Activated CD4-positive, alpha-beta T cell treated with anti-CD3 and anti-CD28 coated beads for 4 hours (primary cell): ENCODE measurements around the gene GLI3.

Source experiments
- DNase-seq, 2 donors: peaks; one replicate each; pipeline ENCODE4 v3.0.0-alpha.2; 2020

GLI3 gene

DNA sequence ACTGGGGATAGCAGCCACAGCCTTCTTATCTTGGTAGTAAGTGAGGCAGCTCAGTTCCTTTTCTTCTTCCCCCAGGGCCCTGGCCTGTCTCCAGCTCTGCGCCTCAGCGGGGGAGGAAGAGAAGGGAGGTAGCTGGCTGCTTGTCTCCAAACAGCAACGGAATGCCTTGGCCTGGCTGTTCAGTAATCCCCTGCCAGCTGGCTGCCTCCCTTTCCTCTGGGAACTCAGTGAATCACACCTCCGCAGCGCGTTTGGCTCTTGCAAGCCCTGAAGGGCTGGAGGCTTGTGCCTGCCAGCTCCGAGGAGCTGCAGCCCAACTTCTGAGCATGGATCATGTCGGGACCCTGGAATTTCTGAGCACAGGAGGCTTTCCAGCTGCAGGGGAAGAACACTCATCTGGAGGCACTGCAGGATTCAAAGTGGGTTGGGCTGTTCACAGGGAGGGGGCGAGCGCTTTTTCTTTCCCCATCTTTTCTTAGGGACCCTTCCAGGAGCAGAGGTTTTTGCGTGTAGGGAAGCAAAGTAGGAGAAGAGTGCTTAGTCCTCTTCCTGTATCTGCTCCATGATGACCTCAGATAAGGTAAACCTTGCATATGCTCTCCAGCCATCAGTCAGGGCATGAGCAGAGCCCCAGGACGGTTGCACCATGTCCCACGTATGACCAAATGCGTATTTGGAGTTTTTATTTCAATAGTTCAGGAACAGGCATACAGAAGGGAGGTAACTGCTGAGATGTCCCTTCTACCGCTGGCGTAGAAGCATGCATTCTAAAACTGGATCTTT lies 280.9 kb downstream of the GLI3 start:
- no peak for DNase-seq

DNA sequence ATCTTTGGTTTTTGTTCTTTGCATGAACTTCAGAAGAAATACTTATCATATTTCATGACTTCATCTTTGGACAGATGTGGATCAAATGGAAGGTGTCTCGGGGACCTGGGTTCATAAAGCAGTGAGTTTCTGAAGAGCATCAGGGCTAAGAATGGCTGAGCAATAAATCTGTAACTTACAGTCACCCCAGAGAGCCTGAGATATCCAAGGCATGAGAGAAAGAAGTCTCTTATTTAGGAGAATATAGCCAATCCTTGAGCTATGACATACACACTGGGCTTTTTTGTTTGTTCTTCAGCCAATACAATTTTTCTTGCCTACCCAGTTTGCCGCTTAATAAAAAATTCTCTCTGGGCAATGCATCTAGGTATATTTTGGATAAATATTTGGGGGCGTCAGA lies 281.6 kb downstream of the GLI3 start:
- DNase-seq, result no peak

DNA sequence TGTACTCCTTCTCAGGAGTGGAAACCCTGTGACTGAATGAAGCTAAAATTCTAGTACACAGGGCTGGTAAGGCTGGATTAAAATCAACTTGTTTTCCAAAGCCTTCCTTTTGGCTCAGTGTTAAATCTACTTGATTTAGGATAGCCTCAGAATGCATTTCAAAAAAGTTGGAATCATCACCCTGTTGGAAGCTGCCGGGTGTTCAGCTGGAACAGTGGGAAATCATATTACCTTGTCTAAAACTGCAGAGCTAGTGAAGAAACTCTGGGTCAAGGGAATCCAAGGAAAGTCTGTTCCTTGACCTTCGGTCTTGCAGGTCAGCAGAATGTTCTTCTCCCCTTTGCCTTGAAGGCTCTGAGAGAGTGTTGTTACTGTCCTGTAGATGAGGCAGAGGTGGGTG lies 282.0 kb downstream of the GLI3 start:
- DNase-seq, result no peak

DNA sequence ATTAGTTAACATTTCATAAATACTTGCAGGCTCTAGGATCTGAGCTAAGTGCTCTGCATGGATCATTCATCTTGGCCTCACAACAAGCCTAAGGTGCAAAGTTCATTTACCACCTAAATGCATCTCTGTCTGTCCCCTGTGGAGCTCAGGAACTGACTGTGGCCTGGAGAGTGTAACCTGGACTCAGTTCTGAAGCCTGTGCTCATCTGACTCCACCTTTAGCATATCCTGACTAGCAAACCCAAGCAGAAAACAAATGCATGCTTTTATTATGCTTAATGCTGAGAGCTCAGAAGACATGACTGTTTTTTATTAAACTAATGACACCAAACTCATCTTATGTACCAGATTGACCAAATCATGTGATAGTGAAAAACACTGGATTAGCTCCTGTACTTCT lies 288.5 kb downstream of the GLI3 start:
- DNase-seq, result no peak

DNA sequence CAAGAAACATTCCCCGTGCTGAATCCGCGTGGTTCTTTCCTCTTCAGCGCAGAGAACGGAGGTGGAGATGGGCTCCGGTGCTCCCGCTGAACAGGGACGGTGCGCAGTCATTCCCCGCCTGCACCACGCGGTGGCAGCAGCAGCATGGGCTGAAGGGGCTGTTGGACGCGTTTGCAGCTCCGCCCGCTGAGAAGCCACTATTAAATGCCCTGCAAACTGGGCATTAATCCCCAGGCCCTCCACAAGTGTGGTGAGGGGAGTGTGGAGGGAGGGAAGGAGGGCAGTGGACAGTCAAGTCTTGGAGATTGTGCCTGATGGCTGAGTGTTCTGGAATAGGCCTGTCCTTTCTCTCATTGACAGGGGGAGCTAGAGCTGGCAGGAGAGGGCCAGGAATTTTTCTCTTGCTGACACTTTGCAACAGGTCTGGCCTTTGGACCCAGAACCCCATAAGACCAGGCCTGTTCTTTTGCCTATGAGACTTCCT lies 293.9 kb downstream of the GLI3 start:
- DNase-seq, result peak; percentile 30 to 55

DNA sequence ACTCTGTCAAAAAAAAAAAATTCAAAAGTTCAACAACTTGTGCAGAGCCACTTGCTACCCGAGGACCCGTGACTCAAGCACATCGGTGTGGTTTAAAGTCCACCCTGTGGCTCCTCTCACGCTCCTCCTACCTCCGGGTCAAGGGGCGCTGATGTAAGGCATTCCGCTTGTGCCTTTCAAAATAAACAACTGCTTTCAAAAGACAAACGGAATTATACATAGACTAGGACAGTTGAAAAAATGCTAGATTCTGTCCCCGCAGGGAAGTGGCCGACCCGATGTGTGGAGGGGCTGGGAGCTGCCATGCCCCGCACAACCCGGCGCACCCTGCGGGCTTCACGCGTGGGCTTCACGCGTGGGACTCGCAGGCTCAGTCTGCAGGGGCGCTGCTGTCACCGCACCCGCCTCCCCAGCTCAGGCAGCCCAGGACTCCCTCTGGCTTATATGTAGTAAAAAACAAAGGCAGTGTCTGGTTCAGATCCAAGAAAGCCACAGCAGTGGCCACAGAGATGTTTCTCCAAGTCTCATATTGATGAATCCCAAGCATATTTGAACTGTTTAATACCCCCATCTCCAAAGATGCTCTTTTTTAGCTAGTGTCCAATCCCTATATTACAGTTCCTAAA lies 294.4 kb downstream of the GLI3 start:
- no peak for DNase-seq

DNA sequence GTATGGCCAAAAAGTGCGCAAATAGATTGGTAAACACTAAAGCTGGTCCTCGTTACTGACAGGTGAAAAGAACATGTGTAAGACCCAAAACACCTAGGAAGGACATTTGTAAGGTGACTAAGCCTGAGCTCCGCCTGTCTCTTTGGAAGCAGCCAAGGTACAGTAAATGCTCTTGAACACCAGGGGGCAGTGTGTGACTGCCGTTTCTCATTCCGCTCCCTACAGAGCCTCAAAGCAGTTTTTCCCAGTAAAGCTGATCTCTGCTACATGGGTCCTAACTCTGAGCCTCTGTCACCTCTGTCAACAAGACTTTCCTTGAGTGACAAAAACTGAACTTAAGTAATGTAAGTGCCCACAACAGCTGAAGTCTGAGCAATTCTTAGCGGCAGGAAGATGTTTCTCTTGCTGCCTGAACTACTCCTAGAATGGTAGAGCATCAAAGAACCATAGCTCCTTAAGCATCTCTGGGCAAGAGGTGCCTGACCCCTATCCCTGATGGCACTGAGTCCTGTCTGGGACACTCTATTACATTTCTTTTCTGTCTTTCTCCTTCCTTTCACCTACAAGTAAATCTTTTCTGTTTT lies 296.2 kb downstream of the GLI3 start:
- peak; percentile 30 to 47 for DNase-seq

DNA sequence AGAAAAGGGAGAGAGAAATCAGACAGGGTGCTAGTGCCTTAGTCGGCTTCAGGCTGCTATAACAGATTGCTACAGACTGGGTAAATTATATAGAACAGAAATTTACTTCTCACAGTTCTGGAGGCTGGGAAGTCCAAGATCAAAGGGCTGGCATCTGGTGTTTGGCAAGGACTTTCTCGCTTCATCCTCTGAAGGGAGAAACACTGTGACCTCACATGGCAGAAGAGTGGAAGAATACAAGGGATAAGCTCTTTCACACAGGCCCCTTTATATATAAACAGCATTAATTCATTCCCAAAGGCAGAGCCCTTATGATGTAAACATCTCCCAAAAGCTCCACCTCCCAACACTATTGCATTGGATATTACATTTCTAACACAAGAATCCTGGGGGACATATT lies 298.6 kb downstream of the GLI3 start:
- DNase-seq, result no peak

DNA sequence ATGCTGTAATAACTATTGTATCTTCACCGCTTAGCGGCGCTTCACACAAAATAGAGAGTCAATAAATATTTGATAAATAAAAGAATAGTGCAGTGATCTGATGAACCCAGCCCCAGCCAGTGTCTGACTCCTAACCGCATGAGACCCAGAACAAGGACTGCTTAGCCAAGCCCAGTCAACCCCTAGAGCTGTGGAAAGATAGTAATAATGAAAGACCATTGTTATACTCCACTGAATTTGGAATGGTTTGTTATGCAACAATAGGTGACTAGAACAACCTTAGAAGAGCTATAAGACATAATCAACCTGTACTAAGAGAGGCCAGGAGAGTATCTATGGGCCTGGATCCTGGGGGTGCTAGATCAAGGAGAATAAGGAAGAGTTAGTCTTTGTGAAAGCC lies 303.6 kb downstream of the GLI3 start:
- no peak for DNase-seq

DNA sequence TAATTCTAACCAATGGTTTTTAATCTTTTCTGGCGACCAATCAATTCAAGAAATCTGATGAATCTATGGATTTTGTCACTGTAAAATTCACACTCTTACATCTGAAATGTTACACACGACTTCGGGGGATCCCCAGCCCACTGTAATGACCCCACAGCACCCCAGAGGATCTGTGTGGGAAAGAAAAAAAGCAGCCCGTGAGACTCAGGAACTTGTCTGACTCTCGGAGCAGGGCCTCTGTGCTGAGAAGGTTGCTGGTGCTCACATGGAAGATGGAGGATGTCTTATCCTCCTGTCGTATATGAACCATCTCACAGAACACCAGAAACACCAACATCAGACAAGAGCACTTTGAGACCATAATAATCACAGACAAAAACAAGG lies 305.8 kb downstream of the GLI3 start:
- no peak for DNase-seq

DNA sequence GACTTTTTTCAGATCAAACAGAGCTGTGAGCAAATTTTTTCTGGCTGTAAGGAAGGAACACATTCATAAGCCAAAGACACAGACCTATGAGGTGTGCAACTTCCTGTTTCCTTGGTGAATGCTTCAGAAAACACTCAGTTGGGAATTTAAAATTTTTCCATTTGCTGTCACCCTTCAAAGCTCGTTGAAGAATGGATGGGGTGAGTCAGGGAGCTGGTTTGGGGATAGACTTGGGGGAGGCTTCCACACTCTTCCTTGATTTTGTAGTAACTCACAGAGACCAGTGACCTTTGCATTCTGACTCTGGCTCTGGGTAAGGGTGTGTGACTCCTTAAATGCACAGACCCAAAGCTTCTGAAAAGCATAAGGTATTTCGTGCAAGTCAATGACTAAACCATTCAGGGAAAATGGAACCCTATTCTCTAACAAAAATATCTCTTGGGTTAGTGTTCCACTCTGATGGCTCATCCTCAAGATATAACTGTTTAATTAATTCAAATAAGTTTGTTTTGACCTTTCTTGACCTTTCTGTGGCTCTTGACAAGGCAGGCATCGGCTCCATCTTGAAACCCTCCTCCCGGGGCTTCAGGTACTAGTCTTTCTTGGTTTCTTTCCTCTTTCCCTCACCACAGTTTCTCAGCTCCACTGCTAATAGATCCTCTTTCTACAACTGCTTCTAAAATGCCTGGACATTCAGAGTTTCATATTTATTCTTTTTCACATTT lies 306.3 kb downstream of the GLI3 start:
- DNase-seq, result no peak

DNA sequence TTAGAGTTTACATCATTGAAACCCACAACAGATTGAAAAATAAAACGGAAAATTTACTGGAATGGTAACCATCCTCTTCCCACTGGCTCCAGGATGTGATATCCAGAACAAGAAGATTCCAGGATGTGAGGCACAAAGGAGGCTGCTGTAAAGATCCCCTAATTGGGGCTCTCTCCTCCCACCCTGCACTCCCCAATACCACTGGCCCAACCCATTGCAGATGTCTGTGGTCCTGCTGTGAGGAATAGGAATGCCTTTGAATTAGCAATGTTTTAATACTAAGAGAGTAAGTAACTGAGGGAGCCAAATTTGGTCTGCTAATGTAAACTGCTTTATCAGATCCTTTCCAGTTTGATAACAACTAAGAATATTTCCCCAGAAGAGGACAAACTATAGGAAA lies 308.2 kb downstream of the GLI3 start:
- no peak for DNase-seq

DNA sequence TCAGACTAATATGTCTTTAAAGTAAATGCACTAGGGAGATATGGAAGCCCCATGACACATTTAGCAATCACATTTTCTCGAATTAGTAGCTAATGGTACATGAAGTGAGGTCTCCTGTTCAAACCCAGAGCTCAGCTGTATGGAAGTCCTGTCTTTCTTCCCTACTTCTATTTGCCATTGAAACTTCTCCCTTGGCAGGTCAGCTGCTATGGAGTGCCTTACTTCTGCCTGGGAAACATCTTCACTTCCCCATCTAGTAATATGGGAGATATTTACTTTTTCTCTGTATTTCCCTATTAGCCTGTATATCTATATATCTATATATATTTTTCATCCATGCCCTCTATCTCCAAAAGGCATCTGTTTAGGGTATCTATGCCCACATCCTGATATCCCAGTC lies 308.8 kb downstream of the GLI3 start:
- DNase-seq, result no peak

DNA sequence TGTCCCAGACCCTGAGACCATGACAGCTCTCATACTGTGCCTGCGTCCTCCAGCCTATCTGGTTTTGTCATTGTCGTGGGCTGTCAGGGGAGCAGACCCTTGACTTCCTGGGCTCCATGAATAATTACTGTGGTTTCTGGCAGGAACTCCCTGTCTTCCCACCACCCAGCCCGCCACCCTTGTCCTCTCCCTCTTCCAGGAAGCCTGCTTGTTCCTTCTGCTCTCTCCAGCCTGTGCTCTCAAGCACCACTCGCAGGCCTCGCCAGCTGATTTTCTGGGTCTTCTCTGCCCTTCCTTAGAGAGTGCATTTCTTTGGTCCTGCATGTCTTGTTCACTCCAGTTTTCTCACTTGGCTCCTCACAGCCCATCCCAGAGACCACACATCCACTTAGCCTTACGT lies 309.6 kb downstream of the GLI3 start:
- DNase-seq, result no peak

DNA sequence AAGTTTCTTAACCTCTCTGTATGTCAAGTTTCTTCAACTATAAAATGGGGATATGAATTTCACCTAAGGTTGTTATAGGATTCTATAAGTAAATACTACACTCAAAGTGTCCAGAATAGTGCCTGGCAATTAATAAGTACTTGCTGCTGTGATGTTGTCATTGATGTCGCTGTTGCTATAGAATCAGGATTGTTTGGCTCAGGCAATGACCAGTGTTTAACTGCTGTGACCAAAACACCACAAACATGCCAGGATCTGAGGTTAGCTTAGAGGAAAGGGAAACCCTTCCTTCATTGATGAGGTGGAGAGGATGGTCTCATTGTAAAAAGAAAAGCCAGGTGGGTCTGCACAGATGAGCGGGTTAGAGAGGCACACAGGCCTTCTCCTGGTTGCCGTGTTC lies 311.1 kb downstream of the GLI3 start:
- DNase-seq, result no peak

DNA sequence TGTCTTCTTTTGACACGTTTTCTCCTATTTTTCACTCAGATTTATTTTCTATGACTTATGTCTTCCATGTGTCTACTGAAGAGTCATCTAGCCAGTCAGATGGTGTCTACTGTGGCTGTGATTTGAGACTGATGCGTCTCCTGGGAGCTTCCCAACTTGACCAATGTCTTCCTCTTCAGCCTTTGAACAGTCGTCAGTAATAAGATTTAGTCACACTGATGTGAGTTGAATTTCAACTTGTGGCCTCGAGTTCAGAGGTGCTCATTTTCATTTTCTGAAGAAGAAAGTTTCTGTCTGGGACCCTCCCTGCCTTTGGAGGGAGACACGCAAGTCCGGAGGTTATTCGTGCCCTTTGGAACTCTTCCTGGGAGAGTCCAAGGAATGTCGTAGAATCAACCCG lies 312.2 kb downstream of the GLI3 start:
- DNase-seq, result no peak

DNA sequence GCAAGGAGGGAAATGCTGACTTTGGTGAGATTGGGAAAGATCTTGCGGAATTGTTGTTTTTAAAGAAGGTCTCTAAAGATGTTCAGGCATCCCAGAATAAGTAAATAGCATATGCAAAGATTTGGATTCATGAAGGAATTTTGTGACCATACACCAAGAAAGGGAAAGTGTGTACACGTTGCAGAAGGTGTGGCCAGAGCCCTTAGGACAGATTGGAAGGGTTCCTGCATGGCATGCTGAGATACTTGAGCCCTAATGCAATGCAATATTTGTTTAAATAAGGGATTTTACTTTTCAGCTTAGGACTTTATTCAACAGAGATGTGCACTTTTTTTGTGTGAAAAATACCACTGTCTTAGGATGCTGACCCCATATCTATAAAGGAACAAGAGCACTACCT lies 314.6 kb downstream of the GLI3 start:
- no peak for DNase-seq

DNA sequence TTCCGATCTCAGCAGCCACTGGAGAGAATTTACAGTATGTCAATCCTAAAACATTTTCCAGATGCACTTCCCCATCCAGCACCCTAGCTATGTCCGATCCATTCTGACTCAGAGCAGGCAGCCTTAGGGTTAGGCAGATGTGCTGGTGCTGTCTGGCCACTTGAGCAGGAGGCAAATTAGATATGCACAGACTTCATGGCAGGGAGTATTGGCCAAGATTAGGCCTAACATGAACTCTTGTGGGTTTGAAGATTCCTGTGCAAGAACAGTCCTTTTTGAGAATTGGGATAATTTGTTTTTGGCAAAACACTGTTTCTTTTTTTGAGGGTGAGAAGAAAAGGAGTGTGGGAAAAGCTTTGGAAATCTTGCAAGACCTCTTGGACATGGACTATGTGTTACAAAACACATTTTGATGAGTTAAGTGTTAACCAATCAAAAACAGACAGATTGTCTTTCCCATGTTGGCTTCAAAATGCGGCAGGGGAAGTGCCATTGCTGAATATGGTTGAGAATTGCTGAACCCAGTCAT lies 315.5 kb downstream of the GLI3 start:
- no peak for DNase-seq

DNA sequence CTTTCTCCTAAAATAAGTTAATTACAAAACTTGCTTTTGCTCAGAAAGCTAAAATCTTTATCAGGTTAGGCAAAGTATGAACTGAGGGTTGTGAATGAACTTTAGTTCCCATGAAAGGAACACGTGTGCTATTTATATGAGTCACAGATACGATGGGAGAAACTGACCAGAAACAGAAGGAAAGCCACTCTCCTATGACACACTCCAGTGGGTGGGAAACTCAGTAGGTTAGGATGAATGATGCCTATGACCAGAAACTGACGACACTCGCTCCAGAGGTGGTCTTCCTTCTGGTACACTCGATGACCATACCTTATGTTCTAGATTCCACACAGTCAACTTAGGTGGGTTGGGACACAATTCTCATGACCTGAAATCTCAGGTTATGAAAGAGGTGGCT lies 318.4 kb downstream of the GLI3 start:
- no peak for DNase-seq

DNA sequence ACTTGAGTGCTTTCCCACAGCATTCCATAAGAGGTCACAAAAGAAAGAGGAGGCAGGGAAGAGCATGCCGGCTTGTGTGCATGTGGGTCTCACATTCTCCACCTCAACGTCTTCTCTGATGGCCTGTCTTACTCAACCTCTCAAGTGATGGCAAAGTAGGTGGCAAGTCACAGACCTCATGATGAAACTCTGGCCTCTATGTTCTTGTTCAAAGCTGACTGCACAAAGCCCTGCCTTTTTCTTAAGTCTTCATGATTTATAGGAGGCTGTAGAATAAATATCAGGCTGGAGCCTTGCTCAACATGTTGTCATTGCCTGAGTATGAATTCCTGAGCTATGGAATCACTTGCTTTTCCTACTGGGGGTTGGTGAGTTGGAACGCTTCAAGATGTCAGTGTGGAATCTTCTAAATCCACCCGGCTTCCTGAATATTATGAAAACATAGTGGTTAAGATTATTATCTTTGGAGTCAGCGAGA lies 320.5 kb downstream of the GLI3 start:
- no peak for DNase-seq

DNA sequence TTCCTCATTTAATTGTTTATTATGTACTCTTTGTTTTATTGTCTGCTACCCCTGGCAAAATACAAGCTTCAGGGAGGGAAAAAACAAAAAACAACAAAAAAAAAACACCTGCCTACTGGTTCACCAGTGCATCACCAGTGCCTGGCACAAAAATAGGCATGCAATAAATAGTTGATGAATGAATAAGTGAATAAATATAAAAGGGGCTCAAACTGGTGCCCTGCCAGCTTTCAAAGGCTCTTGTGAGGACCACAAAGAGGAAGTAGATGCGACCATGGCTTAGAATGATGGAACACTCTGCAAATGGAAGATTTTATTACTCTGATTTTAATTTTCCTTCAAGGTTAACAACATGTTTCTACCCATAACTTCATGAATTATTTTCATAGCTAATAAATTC lies 321.1 kb downstream of the GLI3 start:
- no peak for DNase-seq

DNA sequence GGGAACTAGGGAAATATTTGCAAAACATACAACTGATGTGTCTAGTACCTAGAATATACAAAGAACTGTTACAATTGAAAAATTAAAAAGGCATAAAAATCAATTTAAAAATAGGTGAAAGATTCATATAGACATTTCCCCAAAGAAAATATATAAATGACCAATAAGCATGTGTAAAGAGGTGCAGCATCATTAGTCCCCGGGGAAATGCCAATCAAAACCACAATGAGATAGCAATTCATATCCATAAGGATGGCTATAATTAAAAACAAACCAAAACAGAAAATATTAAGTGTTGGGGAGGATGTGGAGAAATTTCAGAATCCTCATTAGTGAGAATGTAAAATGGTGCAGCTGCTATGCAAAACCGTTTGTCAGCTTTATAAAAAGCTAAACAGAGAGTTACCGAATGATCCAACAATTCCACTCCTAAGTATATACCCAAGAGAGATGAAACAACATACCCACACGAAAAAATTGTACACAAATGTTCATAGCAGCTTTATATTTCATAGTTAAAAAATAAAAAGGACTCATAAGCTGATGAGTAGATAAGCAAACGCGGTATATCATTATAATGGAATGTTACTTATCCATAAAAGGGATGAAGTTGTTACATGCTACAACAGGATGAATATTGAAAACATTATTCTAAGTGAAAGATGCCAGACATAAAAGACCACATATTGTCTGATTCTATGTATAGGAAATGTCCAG lies 324.0 kb downstream of the GLI3 start:
- no peak for DNase-seq

DNA sequence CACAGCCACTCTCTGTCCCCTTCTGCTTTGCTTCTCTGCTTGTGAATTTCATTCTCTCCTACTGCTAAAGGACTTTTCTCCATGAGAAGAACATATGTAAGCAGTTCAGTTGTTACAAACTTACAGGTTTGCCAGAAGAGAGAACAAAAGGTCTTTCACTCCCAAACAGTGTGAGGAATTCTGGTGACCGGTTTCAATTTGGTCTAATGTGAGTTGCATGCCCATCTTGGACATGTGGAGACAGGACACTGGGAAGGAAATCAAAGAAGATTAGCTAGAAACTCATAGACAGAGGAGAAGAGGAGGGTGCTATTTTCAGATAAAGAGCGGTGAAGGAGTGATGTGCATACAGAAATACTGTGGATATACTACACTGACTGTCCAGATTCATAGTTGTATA lies 324.6 kb downstream of the GLI3 start:
- no peak for DNase-seq
